Activated CD4-positive, alpha-beta T cell treated with anti-CD3 and anti-CD28 coated beads, Interleukin-2, Interleukin-6, amounts not matched to agents 100 ng/mL and 50 ng/mL, durations not matched to agents 16 hours and 8 hours (primary cell): ENCODE results near the gene ZSCAN26.
A peak's percentile ranks its signal among the peaks of the same experiment; 100 is the strongest.
"Not testable (repeated sequence)": the region's sequence is repeated elsewhere in the genome, so short reads cannot be mapped to it uniquely, and the experiment has no call there.

Experiments used
- DNase-seq: peaks from one replicate; pipeline ENCODE4 v3.0.0-alpha.2; 2020

Gene ZSCAN26

GRCh38 chr6:28258877-28259777 is 7.8 kb upstream of the ZSCAN26 start, which contains the start of gene NKAPL:
Gene NKAPL (plus strand): TSS chr6:28259297. CDS start chr6:28259372, 75 bp downstream.
- DNase-seq, result peak; percentile 38

GRCh38 chr6:28263922-28264321 is 3.0 kb upstream of the ZSCAN26 start:
- DNase-seq, result no peak

GRCh38 chr6:28264834-28265401 is 2.0 kb upstream of the ZSCAN26 start:
- no peak for DNase-seq

GRCh38 chr6:28266563-28266961 is 381 bp upstream of the ZSCAN26 start:
- DNase-seq, result no peak

DNA sequence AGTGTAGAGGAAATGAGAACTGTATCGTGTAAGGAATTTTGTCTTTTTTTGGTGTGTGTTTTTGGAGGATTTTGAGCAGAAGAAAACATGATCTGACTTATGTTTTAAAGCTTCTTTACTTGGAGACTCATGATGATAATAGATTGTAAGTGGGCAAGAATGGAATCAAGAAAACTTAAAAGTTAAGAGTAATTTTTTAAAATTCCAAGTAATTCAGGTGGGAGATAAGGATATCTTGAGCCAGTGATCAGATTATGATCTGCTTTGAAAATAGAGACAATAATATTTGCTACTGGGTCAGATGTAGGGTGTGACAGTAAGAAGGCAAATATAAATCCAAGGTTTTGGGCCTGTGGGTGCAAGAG is 734 bp downstream of the ZSCAN26 start:
- DNase-seq, result no peak

DNA sequence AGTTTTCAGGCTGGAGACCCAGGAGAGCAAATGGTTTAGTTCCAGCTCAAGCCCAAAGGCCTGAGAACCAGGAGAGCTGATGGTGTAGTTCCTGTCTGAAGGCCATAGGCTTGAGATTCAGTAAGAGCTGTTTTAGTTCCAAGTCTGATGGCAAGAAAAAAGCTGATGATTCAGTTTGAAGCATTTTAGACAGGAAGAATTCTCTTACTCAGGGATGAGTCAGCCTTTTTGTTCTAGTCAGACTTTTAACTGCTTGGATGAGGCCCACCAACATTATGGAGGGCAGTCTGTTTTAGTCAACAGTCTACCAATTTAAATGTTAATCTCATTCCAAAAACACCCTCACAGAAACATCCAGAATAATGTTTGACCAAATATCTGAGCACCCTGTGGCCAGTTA is 2.5 kb downstream of the ZSCAN26 start:
- peak; percentile 64 for DNase-seq

DNA sequence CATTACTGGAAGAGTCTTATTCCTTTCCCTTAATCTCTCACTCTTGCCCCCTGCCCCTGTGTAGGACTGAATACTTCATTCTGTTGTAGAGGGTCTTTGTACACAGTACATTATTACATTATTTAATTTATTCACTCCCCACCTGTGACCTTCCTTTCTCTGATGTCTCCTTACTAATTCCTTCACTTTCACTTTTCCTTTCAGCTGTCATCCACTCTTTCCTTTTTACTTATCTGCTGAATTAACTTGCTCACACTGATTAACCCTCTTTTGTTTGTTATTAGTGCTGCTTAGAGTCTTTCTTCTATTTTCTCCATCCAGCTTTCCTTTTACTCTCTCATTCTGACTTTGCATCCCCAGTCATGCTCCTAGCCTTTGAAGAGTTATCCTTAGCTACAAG is 7.9 kb downstream of the ZSCAN26 start:
- DNase-seq, result no peak

DNA sequence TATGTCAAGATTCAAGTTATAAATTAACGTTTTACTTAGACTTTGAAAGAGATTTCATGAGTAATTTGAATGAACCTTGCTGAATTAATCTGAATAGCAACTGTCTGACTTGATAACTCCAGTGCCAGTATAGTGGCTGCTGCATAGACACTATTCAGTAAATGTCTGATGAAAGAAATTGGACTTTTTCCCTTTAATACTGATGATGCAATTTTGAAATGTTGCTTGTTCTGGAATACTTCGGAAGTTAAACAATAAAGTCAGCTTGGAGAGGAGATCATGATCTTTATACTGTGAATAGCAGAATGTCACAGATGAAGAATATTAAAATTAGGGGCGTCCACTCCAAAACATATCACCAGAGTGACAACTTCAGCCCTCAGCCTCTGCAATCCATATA is 10.8 kb downstream of the ZSCAN26 start:
- DNase-seq, result no peak

DNA sequence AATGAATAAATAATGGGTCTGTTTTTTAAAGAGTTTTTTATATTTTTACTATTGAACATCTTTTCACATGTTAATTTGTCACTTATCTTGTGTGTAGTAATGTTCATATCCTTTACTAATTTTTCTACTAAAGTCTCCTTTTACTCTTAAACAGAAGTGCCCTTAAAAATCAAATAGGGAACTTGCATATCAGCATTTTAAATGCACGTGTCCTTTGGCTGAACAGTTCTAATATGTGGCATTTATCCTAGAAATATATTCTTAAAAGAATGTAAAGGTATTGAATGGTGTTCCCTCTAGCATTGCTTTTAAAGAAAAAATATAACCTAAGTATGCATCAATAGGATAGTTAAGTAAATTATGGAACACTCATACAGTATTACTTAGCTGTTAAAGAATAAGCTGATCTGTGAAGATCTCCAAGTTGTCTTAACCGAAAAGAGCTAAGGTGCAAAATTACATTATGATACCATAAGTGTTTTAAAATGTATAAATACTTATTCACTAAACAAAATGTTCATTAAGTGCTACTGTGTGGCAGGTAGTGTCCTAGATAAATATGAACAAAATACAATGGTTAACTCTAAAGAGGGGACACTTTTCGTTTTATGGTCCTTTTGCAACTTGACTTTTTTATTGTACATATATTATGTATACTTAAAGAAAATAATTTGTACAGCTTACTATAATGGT is 13.8 kb downstream of the ZSCAN26 start:
- no peak for DNase-seq

DNA sequence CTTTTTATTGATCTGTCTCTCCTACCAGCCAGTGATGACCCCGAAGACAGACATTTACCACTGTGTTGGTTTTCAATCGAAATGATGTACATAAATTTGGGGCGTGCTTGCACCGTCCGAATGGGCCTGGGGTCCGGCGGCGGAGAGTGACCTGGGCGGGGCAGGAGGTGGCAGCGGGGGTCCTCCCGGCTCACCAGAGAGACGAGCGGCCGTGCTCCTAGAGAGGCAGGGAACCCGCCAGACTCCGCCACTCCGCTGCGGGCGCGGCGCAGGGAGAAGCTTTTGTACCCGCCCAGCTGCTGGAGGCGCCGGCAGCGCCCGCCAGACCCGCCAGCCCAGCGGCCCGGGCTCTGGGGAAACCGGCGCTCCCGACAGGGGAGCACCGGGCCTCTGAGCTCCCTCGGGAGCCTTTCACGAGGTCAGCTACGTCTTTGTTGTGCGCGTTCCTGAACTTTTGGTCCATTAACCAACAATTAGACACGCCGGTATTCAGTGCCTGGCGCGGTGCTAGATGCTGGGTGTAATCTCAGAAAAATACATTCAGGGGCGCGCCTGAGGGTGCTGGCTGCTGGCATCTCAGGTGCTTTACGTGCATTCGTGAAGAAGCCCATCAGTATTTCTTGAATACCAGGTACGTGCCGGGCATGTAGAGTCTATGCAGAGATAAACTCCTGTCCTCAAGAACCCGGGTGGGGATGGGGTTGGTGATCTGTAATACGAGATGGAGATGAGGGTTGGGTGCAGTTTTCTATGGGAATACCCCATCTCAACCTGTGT is 14.5 kb downstream of the ZSCAN26 start, which contains the start of gene PGBD1:
Gene PGBD1, plus strand, starts transcription at position 285 of the 777 bp plus-strand sequence. CDS start 2,242 bp downstream, outside the sequence.
- DNase-seq, result peak; percentile 70

- no peak for DNase-seq
Measured at GRCh38 chr6:28282926-28283325, 16.0 kb downstream of the ZSCAN26 start.

GRCh38 chr6:28291573-28291972 is 24.6 kb downstream of the ZSCAN26 start:
- no peak for DNase-seq

DNA sequence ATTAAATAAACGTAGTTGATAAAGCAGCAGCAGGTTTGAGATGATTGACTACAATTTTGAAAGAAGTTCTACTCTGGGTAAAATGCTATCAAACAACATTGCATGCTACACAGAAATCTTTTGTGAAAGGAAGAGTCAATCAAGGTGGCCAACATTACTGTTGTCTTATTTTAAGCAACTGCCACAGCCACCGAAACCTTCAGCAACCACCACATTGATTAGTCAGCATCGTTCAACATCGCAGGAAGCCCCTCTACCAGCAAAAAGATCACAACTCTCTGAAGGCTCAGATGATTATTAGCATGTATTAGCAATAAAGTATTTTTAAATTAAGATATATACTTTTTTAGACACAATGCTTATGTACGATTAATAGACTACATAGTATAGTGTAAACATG is 28.4 kb downstream of the ZSCAN26 start:
- no peak for DNase-seq

DNA sequence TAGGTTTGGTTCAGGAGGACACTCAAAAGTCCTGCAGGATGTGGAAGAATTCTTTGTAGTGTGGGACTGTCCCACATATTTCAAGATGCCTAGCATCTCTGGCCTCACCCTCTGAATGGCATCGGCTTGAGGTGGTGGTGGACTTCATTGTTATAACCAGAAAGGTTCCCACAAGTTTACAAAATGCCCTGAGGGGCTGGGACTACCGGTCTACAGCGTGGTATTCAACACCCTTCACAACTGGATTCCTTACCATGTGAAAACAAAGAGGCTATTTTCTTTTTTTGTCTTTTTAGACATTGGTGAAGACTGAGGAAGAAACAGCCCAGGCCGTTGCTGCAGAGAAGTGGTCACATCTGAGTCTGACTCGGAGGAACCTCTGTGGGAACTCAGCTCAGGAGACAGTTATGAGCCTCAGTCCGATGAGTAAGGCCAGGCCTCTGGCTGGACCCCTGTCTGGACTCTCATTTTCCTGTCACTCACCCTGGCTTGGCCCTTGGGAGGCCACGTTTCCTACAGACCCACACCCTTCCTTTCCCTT is 29.6 kb downstream of the ZSCAN26 start:
- DNase-seq, result no peak

- peak; percentile 2 for DNase-seq
Measured at GRCh38 chr6:28303570-28303969, 36.6 kb downstream of the ZSCAN26 start.

GRCh38 chr6:28306363-28306762 is 39.4 kb downstream of the ZSCAN26 start:
- not testable (repeated sequence) for DNase-seq

DNA sequence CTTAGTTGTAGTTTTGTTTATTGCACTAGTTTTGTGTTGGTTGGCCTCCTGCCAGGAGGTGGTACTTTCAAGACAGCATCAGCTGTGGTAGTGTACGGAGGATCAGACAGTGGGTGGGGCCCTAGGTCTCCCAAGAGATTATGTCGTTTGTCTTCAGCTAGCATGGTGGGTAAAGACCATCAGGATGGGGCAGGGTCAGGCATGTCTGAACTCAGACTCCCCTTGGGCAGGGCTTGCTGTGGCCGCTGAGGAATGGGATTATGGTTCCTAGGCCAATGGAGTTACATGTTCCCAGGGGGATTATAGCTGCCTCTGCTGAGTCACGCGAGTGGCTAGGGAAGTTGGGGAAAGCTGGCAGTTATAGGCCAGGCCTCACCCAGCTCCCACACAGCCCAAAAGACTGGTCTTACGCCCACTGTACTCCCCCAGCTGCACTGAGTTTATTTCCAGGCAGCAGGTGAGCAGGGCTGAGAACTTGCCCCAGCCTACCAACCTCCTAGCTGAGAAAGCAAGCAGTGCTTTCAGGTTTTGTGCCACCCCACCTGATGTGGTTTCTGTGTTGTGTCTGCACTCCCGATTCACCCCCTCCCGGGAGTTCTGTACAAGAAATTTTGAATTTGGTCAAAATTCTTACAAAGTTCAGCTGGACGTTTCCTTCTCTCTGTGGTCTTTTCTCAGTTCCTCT is 44.3 kb downstream of the ZSCAN26 start:
- DNase-seq, result no peak

- DNase-seq, result no peak
Measured at GRCh38 chr6:28312939-28313338, 46.0 kb downstream of the ZSCAN26 start.

GRCh38 chr6:28315628-28316027 is 48.7 kb downstream of the ZSCAN26 start:
- no peak for DNase-seq

DNA sequence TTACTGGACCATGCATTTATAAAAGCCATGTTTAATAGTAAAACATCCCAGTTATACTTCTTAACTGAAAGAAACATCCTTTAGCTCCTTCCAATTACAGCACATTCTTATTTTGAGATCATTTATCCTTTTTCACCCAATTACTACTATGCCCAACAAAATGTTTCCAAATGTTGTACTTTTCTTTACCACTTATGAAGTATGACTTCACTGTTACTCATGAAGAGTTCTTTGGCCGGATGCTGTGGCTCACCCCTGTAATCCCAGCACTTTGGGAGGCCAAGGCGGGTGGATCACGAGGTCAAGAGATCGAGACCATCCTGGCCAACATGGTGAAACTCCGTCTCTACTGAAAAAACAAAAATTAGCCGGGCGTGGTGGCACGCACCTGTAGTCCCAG is 50.9 kb downstream of the ZSCAN26 start:
- DNase-seq, result not testable (repeated sequence)

GRCh38 chr6:28322661-28323060 is 55.7 kb downstream of the ZSCAN26 start:
- no peak for DNase-seq
